K562 (cell line): Measurements from ENCODE around the gene SLC27A4. TPM values are rescaled to one million over a fixed set of nuclear protein-coding genes. Genes with fewer than 3 reads are reported as not detected.
A peak's percentile ranks its signal among the peaks of the same experiment; 100 is the strongest.

Experiments
- ATF3 ChIP-seq, 2 experiments: fragments of 450-650 bp in 1 of 2; sonication (generic) in 1 of 2; formaldehyde crosslinking in 1 of 2; IDR thresholded peaks in 1 of 2; conservative IDR thresholded peaks in 1 of 2; 2 replicates each; pipeline versions ENCODE4 v1.6.1 to v1.8.1; 2016 to 2023; ENCODE audit warnings: mild to moderate bottlenecking in 2 of 2, moderate library complexity in 2 of 2, inconsistent platforms in 1 of 2, missing genetic modification reagents in 1 of 2
- CBX2 ChIP-seq: fragments of 200-600 bp; sonication (generic); IDR thresholded peaks from one replicate; pipeline ENCODE4 v1.6.1; 2012; ENCODE audit warnings: mild to moderate bottlenecking, low read length, inconsistent platforms; ENCODE audit not compliant: insufficient read depth, poor library complexity, severe bottlenecking
- CHD4 ChIP-seq: fragments of 200-600 bp; sonication (generic); IDR thresholded peaks from 3 replicates; pipeline ENCODE4 v1.6.1; 2012; ENCODE audit warnings: low read depth, mild to moderate bottlenecking, mixed read lengths, low read length, inconsistent platforms; ENCODE audit not compliant: insufficient read depth, insufficient replicate concordance, poor library complexity, severe bottlenecking
- CREB1 ChIP-seq, 2 experiments: sonication (generic) in 1 of 2; formaldehyde crosslinking in 1 of 2; IDR thresholded peaks; 2 replicates each; pipeline versions ENCODE4 v1.6.1 to v1.8.0; 2012 to 2022; ENCODE audit warnings: inconsistent platforms in 1 of 2, mild to moderate bottlenecking in 1 of 2, missing genetic modification reagents in 1 of 2, moderate library complexity in 1 of 2
- FOSL1 ChIP-seq: fragments of 200-800 bp; sonication (Bioruptor generic); conservative IDR thresholded peaks from 2 replicates; pipeline ENCODE4 v1.6.1; 2016; ENCODE audit warnings: missing genetic modification characterization, missing compliant biosample characterization
- IFI16 ChIP-seq: fragments of 250-450 bp; sonication (Bioruptor Pico); IDR thresholded peaks from 2 replicates; pipeline ENCODE4 v2.1.2; 2022; ENCODE audit warnings: mild to moderate bottlenecking, inconsistent platforms
- JUN ChIP-seq, 2 experiments: sonication (generic) in 1 of 2; formaldehyde crosslinking in 1 of 2; IDR thresholded peaks; 2 replicates each; pipeline versions ENCODE4 v1.6.1 to v1.8.0; 2012 to 2022; ENCODE audit warnings: borderline replicate concordance in 2 of 2, mild to moderate bottlenecking in 2 of 2, improper control_type of control experiment in 1 of 2, low read depth in 1 of 2, low read length in 1 of 2, missing genetic modification reagents in 1 of 2
- MYC ChIP-seq, 2 experiments: fragments of 250-450 bp in 1 of 2; sonication (Bioruptor Pico) in 1 of 2; IDR thresholded peaks; 2 replicates each; pipeline versions ENCODE4 v1.5.1 to v1.6.1; 2012 to 2021; ENCODE audit warnings: low read depth in 2 of 2, borderline replicate concordance in 1 of 2, improper control_type of control experiment in 1 of 2, low read length in 1 of 2, mild to moderate bottlenecking in 1 of 2, moderate library complexity in 1 of 2
- SMARCE1 ChIP-seq: fragments of 450-650 bp; IDR thresholded peaks from 2 replicates; pipeline ENCODE4 v1.7.1; 2016; ENCODE audit warnings: mild to moderate bottlenecking
- ZNF644 ChIP-seq: fragments of 200-800 bp; sonication (Bioruptor generic); IDR thresholded peaks from 2 replicates; pipeline ENCODE4 v1.6.1; 2016; ENCODE audit warnings: low read depth, missing genetic modification characterization, missing compliant biosample characterization
- ZNF79 ChIP-seq: fragments of 250-450 bp; sonication (Bioruptor Pico); IDR thresholded peaks from 2 replicates; pipeline ENCODE4 v1.4.0; 2020; ENCODE audit warnings: low read depth, mild to moderate bottlenecking, moderate library complexity
- polyA plus RNA-seq, 8 experiments: library from polyadenylated mRNA; depleted of rRNA in 4 of 8; stranded (reverse) in 5 of 8; unstranded in 3 of 8; fragments of >200 nt; fragmentation: Nextera tagmentation in 2 of 8; fragmentation: Illumina TruSeq in 1 of 8; extraction: Ambion mirVana in 2 of 8; extraction: Trizol in 1 of 8; gene quantifications; 2 replicates each; pipeline versions ENCODE4 v1.2.1 to v1.2.3, GENCODE V29; 2011 to 2014; ENCODE audit warnings: inconsistent platforms in 1 of 8, missing spikeins in 1 of 8
- total RNA-seq, 7 experiments: library from RNA; depleted of rRNA in 6 of 7; stranded (reverse); fragments of >200 nt in 6 of 7; fragmentation: Illumina TruSeq in 2 of 7; extraction: Trizol in 2 of 7; gene quantifications; 2 replicates each; pipeline versions ENCODE4 v1.2.1 to v1.2.3, GENCODE V29; 2011 to 2021; ENCODE audit warnings: low replicate concordance in 1 of 7
- TF ChIP-seq, protein P1 (sequence below): fragments of 450-650 bp; IDR thresholded peaks from 2 replicates; pipeline ENCODE4 v1.6.1; 2017; ENCODE audit warnings: antibody characterized with exemption

The SLC27A4 gene
- total and polyA plus RNA-seq, 9 of the 15 experiments (the other 6 are each of a cell fraction or from before 2014, with no cell fraction given) = 0.25 to 35.7 (median 14.0) TPM

GRCh38 chr9:128298535-128299482, 41.5 kb upstream of the SLC27A4 start (continued):
- TF ChIP-seq ZNF644 = no peak
- no peak for TF ChIP-seq MYC (IDR thresholded peaks at IDR 0.05; ENCODE audit: low read depth, low read length)
- TF ChIP-seq MYC (CRISPR knock-in tag; IDR thresholded peaks at IDR 0.05; ENCODE audit: borderline replicate concordance, low read depth) = 0 out of 2 replicates have a peak, but pooled peaks have one; percentile 14
- TF ChIP-seq CREB1 (IDR thresholded peaks at IDR 0.05) = peak; percentile 67
- no peak for TF ChIP-seq CREB1 (CRISPR knock-in tag; IDR thresholded peaks at IDR 0.05)
- TF ChIP-seq FOSL1 = peak; percentile 86
- TF ChIP-seq ZNF79 (CRISPR knock-in tag) = no peak
- TF ChIP-seq SMARCE1 = no peak
- TF ChIP-seq JUN (IDR thresholded peaks at IDR 0.05; ENCODE audit: borderline replicate concordance, low read depth, low read length) = peak; percentile 57; the same call in 1 of the 2 replicates
- no peak for TF ChIP-seq JUN (CRISPR knock-in tag; IDR thresholded peaks at IDR 0.05; ENCODE audit: borderline replicate concordance)
- TF ChIP-seq, protein P1, sequence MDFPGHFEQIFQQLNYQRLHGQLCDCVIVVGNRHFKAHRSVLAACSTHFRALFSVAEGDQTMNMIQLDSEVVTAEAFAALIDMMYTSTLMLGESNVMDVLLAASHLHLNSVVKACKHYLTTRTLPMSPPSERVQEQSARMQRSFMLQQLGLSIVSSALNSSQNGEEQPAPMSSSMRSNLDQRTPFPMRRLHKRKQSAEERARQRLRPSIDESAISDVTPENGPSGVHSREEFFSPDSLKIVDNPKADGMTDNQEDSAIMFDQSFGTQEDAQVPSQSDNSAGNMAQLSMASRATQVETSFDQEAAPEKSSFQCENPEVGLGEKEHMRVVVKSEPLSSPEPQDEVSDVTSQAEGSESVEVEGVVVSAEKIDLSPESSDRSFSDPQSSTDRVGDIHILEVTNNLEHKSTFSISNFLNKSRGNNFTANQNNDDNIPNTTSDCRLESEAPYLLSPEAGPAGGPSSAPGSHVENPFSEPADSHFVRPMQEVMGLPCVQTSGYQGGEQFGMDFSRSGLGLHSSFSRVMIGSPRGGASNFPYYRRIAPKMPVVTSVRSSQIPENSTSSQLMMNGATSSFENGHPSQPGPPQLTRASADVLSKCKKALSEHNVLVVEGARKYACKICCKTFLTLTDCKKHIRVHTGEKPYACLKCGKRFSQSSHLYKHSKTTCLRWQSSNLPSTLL = no peak
- no peak for TF ChIP-seq ATF3 (IDR thresholded peaks at IDR 0.05)
- TF ChIP-seq ATF3 (CRISPR knock-in tag; conservative IDR thresholded peaks at IDR 0.05) = 0 out of 2 replicates have a peak, but pooled peaks have one; percentile 48
- TF ChIP-seq CBX2 = no peak
- TF ChIP-seq IFI16 = 0 out of 2 replicates have a peak, but pooled peaks have one; percentile 1
- TF ChIP-seq CHD4 = peak; percentile 40
